ENCODE results near the gene PADI4.

The PADI4 gene

GRCh38 chr1:17307946-17308345 lies at the start of gene PADI4:
TSS of gene PADI4 (plus strand) at chr1:17308197. CDS start at chr1:17308223, 26 bp downstream.
- no peak for DNase-seq

GRCh38 chr1:17258758-17259130 lies 49.3 kb upstream of the PADI4 start:
- DNase-seq = no peak

GRCh38 chr1:17259233-17259873 lies 48.6 kb upstream of the PADI4 start:
- DNase-seq = no peak

GRCh38 chr1:17260264-17260663 lies 47.7 kb upstream of the PADI4 start:
- no peak for DNase-seq

GRCh38 chr1:17260738-17261137 lies 47.3 kb upstream of the PADI4 start:
- no peak for DNase-seq

GRCh38 chr1:17263936-17264335 lies 44.1 kb upstream of the PADI4 start:
- DNase-seq = no peak

- no peak for DNase-seq
Measured at GRCh38 chr1:17264470-17264869, 43.5 kb upstream of the PADI4 start.

GRCh38 chr1:17265162-17265561 lies 42.8 kb upstream of the PADI4 start:
- no peak for DNase-seq

GRCh38 chr1:17265950-17266349 lies 42.0 kb upstream of the PADI4 start:
- DNase-seq = no peak

GRCh38 chr1:17270891-17271765 lies 36.9 kb upstream of the PADI4 start:
- no peak for DNase-seq

GRCh38 chr1:17272066-17272465 lies 35.9 kb upstream of the PADI4 start:
- no peak for DNase-seq

GRCh38 chr1:17272646-17273045 lies 35.4 kb upstream of the PADI4 start:
- no peak for DNase-seq

- no peak for DNase-seq
Measured at GRCh38 chr1:17273096-17273495, 34.9 kb upstream of the PADI4 start.

GRCh38 chr1:17274186-17275170 lies 33.5 kb upstream of the PADI4 start:
- peak; percentile 75 for DNase-seq

GRCh38 chr1:17276568-17276967 lies 31.4 kb upstream of the PADI4 start:
- peak; percentile 78 for DNase-seq

GRCh38 chr1:17277511-17278159 lies 30.4 kb upstream of the PADI4 start:
- DNase-seq = no peak

GRCh38 chr1:17278996-17279830 lies 28.8 kb upstream of the PADI4 start:
- no peak for DNase-seq

GRCh38 chr1:17280436-17280835 lies 27.6 kb upstream of the PADI4 start:
- no peak for DNase-seq

- no peak for DNase-seq
Measured at GRCh38 chr1:17280894-17281293, 27.1 kb upstream of the PADI4 start.

- DNase-seq = no peak
Measured at GRCh38 chr1:17281775-17282181, 26.2 kb upstream of the PADI4 start.

GRCh38 chr1:17282836-17283235 lies 25.2 kb upstream of the PADI4 start:
- no peak for DNase-seq

- no peak for DNase-seq
Measured at GRCh38 chr1:17286646-17287045, 21.4 kb upstream of the PADI4 start.
